Calu3 (cell line): Measurements from ENCODE around the gene ERC2. TPM values are rescaled to one million over a fixed set of nuclear protein-coding genes. Genes with fewer than 3 reads are reported as not detected.

Experiments
- BruUV-seq: library from RNA; stranded (reverse); fragments of 400-500 nt; replicated peaks from 2 replicates; lab custom pipeline; 2021; lab: Mats Ljungman, UMichigan
- CTCF ChIA-PET: fragments of 300-600 bp; sonication (Branson Sonifier 250); formaldehyde crosslinking; loops from one replicate; lab custom pipeline; 2022; ENCODE audit warnings: antibody characterized with exemption; lab: Charles Lee
- DNase-seq: peaks from one replicate; pipeline ENCODE4 v3.0.0; 2022
- H3K27ac Mint-ChIP-seq: one replicate; pipeline ENCODE4 v1.8.0; 2022; ENCODE audit warnings: mixed read lengths; ENCODE audit not compliant: unreplicated experiment
- H3K27me3 Mint-ChIP-seq: one replicate; pipeline ENCODE4 v1.8.0; 2022; ENCODE audit warnings: mixed read lengths; ENCODE audit not compliant: unreplicated experiment
- H3K36me3 Mint-ChIP-seq: one replicate; pipeline ENCODE4 v1.8.0; 2022; ENCODE audit warnings: mild to moderate bottlenecking, moderate library complexity, mixed read lengths; ENCODE audit not compliant: insufficient read depth, unreplicated experiment
- H3K4me1 Mint-ChIP-seq: one replicate; pipeline ENCODE4 v1.8.0; 2022; ENCODE audit warnings: mild to moderate bottlenecking, low read depth, mixed read lengths; ENCODE audit not compliant: unreplicated experiment
- H3K4me3 Mint-ChIP-seq: one replicate; pipeline ENCODE4 v1.8.0; 2022; ENCODE audit warnings: mild to moderate bottlenecking, low read depth, moderate library complexity, mixed read lengths; ENCODE audit not compliant: unreplicated experiment
- H3K9me3 Mint-ChIP-seq: one replicate; pipeline ENCODE4 v1.8.0; 2022; ENCODE audit warnings: low read depth, mixed read lengths; ENCODE audit not compliant: unreplicated experiment
- intact Hi-C: fragments of 100-400 bp; cut with micrococcal nuclease; formaldehyde crosslinking; loops from one replicate; pipeline ENCODE4 v1.10.0; 2022; ENCODE audit not compliant: unreplicated experiment
- microRNA-seq: library from miRNA; unstranded; fragments of <30 nt; microRNA quantifications from one replicate; pipeline ENCODE4 v1.2.0, GENCODE V29; 2022
- total RNA-seq: library from RNA; stranded (reverse); gene quantifications from 2 replicates; pipeline ENCODE4 v1.2.3, GENCODE V29; 2022
- TF ChIP-seq, protein P1 (sequence below): fragments of 200-600 bp; IDR thresholded peaks from one replicate; pipeline ENCODE4 v1.8.0; 2022; ENCODE audit warnings: antibody characterized with exemption; ENCODE audit not compliant: unreplicated experiment

ERC2 gene
- total RNA-seq, 1 experiment from 2014 or later = 0.73 TPM

DNA sequence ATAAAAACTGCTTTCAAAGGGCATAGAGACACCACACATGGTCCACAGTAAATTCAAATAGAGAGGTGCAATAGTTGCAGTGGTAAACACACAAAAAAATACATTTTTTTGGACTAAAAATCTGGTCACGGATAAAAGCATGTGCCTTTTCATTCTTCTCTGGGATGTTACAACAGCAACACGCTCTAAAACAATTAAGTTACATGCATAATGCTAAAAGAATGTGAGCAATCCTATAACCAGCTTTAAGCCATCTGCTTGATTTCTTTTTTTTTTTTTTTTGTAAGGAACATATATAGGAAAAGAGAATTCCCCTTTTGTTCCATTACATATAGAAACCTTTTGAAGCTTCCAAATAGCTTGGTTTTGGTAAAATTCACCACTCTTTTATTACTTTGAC, 1001.2 kb downstream of the ERC2 start:
- no peaks in the 10 kb centered on the region for H3K27me3 Mint-ChIP-seq
- H3K4me3 Mint-ChIP-seq = no peak overlapping the region
- TF ChIP-seq, protein P1, sequence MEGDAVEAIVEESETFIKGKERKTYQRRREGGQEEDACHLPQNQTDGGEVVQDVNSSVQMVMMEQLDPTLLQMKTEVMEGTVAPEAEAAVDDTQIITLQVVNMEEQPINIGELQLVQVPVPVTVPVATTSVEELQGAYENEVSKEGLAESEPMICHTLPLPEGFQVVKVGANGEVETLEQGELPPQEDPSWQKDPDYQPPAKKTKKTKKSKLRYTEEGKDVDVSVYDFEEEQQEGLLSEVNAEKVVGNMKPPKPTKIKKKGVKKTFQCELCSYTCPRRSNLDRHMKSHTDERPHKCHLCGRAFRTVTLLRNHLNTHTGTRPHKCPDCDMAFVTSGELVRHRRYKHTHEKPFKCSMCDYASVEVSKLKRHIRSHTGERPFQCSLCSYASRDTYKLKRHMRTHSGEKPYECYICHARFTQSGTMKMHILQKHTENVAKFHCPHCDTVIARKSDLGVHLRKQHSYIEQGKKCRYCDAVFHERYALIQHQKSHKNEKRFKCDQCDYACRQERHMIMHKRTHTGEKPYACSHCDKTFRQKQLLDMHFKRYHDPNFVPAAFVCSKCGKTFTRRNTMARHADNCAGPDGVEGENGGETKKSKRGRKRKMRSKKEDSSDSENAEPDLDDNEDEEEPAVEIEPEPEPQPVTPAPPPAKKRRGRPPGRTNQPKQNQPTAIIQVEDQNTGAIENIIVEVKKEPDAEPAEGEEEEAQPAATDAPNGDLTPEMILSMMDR = no peak
- no peaks in the 10 kb centered on the region for H3K36me3 Mint-ChIP-seq
- CTCF ChIA-PET = interaction anchor here (0.6 kb wide), 1 partner anchor 117 kb away, joined by 3 read pairs; no protein-coding TSS in a partner anchor
- no peaks in the 10 kb centered on the region for H3K4me1 Mint-ChIP-seq
- H3K9me3 Mint-ChIP-seq = no peaks in the 10 kb centered on the region
- DNase-seq = no peak
- BruUV-seq = no TSS peak
- H3K27ac Mint-ChIP-seq = no peak overlapping the region
- intact Hi-C loops = no loop called here

DNA sequence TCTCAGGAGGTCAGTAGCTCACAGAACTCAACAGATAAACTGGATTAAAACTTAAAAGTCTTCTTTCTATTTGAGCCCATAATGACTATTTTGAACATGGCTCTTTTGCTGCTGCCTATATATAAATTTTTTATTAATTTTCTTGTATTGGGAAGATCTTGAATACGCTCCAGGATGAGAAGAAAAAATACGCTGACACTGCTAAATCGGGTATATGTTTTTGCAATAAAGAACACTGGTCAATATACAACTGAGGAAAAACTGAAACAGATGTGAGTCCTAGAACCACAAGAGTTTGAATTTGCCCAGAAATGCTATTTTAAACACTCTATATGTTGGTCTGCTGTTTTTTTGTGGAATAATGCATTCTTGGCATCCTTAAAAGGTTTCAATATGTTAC, 1001.7 kb downstream of the ERC2 start:
- no peak for DNase-seq
- intact Hi-C loops = no loop called here
- no TSS peak for BruUV-seq
- Mint-ChIP-seq H3K4me3 (no peak overlapping the region), H3K4me1 (no peaks in the 10 kb centered on the region), H3K36me3 (no peaks in the 10 kb centered on the region), H3K9me3 (no peaks in the 10 kb centered on the region), H3K27me3 (no peaks in the 10 kb centered on the region), H3K27ac (no peak overlapping the region)
- TF ChIP-seq, protein P1 = no peak
- CTCF ChIA-PET = no interaction called here

DNA sequence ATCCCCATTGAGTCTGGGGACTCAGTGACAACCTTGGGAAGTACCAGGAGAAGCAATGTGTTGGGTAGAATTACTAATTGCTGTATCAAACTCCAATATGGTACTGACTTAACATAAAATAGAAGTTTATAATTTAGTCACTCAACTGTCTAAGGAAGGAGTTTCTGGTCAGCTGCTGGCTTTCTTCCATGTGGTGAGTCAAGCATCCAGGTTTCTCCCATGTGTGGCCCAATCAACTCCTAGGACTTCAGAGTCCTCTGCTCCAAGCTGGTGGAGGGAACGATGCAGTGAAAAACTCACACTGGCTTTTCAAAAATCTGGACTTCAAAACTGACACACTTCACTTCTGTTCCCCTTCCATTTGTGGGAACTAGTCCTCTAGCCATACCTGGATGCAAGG, 1006.4 kb downstream of the ERC2 start:
- intact Hi-C loops = no loop called here
- TF ChIP-seq, protein P1 = no peak
- no peaks in the 10 kb centered on the region for H3K4me1 Mint-ChIP-seq
- no TSS peak for BruUV-seq
- no peaks in the 10 kb centered on the region for H3K27me3 Mint-ChIP-seq
- peaks cover 3% of the 10 kb centered on the region for H3K9me3 Mint-ChIP-seq
- H3K36me3 Mint-ChIP-seq = no peaks in the 10 kb centered on the region
- CTCF ChIA-PET = no interaction called here
- no peak for DNase-seq
- H3K4me3 Mint-ChIP-seq = no peak overlapping the region
- H3K27ac Mint-ChIP-seq = no peak overlapping the region

DNA sequence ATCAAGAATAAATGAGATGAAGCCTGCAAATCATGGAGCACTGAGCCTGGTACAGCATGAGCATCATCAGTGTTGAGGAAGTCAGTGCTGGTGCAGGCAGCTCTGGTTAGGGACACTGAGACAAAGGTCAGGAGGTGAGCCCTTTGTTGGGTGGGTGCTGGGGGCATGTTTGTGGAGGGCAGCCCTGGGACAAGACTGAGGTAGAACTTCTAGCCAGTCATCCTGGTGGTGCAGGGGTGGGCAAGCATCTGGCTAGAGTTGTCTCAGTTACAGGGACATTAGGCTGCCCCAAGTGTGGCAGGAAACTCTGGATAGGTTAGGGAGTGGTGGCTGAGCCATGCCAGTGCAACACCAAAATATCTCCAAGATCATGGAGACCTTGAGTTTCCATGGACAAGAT, 1008.4 kb downstream of the ERC2 start:
- CTCF ChIA-PET = no interaction called here
- intact Hi-C loops = no loop called here
- Mint-ChIP-seq H3K36me3 (no peaks in the 10 kb centered on the region), H3K4me1 (no peaks in the 10 kb centered on the region), H3K27ac (no peak overlapping the region), H3K27me3 (no peaks in the 10 kb centered on the region), H3K4me3 (no peak overlapping the region), H3K9me3 (peaks cover 3% of the 10 kb centered on the region)
- TF ChIP-seq, protein P1 = no peak
- DNase-seq = no peak
- no TSS peak for BruUV-seq

Small RNAs within 50 kb of the gene (microRNA-seq; reads per million reads assigned to microRNA genes)
- not detected for gene MIR3938

Other genes starting within 250 kb of the ERC2 start
- 30.6 and 35.7 TPM in 2 replicates for gene CCDC66, start 88.7 kb upstream of the ERC2 start, total RNA-seq
- gene TASOR, start 214.8 kb upstream of the ERC2 start, total RNA-seq = 56.4 and 56.8 TPM in 2 replicates